NCI-H1694 (cell line): ENCODE data around the gene FOXN3.

Experiments
- DNase-seq: peaks from one replicate; lab custom pipeline; 2025; lab: John Stamatoyannopoulos, UW

The FOXN3 gene, protein sequence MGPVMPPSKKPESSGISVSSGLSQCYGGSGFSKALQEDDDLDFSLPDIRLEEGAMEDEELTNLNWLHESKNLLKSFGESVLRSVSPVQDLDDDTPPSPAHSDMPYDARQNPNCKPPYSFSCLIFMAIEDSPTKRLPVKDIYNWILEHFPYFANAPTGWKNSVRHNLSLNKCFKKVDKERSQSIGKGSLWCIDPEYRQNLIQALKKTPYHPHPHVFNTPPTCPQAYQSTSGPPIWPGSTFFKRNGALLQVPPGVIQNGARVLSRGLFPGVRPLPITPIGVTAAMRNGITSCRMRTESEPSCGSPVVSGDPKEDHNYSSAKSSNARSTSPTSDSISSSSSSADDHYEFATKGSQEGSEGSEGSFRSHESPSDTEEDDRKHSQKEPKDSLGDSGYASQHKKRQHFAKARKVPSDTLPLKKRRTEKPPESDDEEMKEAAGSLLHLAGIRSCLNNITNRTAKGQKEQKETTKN

DNA sequence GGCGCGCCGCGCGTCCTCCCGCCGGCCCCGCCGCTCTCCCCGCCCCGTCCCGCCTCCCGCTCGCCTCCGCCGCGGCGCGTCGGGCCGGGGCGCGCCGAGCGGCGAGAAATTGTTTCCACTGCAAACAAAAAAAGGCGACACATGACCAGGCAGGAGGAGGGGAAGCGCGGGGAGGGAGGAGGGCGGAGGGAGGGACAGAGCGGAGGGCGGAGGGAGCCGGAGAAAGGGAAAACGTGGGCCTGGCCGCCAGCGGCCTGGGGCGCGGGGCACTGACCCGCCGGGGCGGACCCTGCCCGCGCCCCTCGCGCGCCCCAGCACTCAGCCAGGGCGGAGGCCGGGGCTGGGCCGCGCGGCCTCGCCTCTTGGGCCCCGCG, at the start of gene FOXN3:
FOXN3 (minus strand) TSS at position 143 of the 374 bp plus-strand sequence. CDS start 4,757 bp downstream, outside the sequence.
- DNase-seq: peak; percentile 91

DNA sequence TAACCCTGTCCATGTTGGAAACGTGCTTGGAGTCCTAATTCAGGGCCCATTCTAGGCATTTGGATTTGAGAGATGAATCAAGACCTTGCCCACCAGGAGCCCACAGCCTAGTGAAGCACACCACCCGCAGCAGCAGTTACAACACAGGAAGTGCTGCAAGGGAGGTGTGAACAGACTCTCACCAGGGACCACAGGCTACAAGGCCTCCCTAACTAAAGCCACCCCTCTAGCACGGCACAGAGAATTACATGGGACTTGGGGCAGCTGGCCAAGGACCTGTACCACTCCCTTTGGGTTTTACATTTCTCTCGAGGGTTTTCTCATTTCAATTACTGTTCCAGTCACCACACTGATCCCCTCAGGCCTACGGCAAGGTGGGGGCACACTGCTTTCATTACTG, 49.5 kb upstream of the FOXN3 start:
- DNase-seq: no peak

DNA sequence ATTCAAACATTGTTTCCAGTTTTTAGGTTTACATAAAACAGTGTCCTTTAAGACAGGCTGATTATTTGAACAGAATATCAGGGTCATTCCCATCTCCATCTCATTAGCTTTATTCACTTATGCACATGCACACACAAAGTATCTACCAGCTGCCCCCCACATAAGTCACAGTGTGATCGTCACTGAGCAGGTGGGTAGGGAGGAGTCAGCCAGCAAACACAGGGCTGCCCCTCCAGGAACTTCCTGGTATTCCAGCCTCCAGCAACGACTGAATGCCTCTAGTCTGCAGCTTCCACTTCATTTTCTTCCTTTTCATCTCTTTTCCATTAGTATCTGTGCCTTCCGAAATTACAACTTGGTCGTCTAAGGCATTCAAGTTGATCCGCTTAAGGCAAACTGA, 48.8 kb upstream of the FOXN3 start:
- DNase-seq: no peak

DNA sequence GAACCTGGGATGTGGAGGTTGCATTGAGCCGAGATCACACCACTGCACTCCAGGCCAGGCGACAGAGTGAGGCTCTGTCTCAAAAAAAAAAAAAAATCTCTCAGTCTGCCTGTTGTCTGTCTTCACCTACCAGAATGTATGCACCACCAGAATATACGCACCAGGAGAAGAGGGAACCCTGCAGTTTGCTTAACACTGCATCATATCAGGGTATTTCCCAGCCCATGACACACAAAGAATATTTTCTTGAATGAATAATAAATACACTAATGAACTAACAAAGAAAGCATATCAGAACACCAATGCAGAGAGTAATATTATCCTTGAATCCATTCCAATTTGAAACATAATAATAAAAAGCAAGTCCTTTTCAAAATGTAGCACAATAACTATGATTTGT, 44.2 kb upstream of the FOXN3 start:
- DNase-seq: no peak

DNA sequence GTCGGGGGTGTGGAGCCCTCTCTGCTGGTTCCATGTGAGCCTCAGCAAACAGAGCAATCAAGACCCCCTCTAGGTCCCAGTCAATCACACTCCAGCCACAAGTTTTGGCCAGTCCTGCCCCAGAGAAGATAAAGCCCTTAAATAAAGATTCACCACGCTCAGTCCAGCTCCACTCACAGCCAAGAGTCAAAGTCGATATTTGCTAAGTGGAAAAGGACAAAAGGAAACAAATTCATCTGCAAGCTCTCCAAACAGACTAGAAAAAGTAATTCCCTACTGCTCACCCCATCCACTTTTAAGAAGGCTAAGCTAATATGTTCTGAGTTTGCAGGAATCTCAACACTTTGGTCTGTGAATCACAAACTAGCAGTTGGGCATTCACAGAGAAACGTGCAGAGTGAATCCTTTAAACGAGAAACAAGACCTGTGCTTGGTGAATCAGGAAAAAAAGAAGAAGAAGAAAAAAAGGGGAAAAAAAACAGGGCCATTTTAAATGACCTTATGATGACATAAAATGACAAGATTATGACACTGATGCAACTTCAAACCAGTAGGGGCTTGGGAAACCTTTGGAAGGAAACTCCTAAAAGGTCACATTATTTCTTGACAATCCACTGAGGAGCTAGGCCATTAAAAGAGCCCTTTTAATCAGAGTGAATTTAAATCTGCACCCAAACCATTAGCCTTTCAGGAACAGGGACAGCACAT, 41.8 kb upstream of the FOXN3 start:
- no peak for DNase-seq

DNA sequence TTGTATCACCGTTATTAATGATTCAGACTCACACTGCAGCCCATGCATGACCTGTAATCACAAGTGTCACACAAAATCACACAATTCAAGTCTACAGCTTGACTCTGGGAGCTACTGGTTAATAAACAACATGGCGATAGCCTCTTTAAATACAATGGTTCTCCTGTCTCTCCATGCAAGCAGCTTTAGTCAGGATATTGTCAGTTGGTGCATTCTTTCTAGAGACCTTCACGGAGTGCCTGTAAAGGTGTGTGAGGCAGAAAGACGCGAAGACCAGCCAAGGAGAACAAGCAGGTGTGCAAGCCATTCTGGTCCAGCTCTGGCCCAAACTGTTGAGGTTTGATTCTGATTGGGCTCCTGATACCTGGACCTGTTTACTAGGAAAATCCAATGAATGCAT, 40.0 kb upstream of the FOXN3 start:
- no peak for DNase-seq

DNA sequence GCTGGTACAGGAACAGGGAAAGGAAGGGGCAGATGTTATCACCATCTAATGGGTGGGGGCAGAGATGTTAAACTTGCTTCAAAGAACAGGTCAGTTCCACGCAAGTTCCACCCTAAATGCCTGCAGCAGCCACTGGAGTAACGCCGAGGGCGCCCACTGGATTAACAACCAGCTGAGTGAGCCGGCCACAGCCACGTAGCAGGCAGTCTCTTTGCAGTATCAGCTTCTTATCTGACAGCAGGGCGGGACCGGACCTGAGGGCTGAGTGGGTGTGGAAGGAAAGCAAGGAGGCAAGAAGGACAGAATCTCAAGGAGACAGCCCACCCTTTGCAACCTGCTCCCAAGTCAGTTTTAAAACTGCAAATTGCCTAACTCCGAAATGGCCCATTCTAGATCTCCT, 38.4 kb upstream of the FOXN3 start:
- no peak for DNase-seq

DNA sequence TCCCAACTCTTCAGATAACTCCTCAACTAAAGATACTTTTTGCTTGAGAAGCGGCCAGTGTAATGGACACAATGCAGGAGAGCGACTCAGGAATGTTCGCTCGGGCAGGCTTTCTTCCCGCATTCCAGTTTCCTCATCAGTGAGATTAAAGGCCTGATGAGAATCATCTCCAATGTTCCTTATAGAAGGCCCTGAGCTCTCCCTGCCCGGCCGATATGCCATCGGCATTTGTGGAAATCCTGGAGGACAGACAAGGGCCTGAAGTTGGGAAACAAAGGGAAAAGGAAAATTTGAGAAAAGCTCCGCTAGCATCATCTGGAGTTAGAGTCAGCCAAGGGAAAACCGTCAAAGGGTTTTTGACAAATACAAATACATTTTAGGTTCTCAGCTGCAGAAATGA, 38.0 kb upstream of the FOXN3 start:
- no peak for DNase-seq

DNA sequence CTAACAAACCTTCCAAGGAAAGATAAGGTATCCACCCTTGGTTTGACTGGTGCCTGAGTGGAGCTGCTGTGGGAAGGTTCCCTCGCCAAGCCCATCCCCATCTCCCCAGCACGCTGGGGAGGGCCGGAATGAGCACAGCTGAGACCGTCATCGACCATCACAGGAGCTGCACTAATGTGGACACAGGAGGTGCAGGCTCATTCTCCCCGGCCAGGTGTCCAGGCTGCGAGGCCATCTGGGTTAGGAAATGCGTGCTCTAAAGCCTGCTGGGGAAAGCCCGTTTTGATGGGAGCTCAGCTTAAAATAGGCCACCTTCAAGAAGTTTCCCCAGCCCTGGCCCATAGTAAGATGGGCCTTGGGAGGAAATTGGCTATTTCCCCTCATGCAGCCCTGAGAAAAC, 35.2 kb upstream of the FOXN3 start:
- DNase-seq: no peak

DNA sequence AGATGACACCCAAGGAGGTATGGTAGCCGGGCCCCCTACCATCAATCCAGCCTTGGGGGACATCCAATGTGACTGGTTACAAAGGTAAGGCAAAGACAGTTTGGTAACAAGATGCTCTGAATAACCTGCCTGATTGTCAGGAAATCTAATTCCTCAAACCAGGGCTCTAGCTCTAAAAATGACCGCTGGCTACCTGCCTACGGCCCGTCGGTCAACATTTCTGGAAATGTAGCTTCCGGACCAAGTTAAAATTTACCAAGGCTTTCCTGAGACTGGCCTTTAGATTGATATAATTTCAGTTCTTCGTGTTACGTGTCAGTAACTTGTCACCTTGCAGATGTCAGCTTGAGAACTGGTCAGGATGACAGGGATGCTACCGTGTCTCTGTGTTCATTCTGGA, 34.2 kb upstream of the FOXN3 start:
- no peak for DNase-seq

DNA sequence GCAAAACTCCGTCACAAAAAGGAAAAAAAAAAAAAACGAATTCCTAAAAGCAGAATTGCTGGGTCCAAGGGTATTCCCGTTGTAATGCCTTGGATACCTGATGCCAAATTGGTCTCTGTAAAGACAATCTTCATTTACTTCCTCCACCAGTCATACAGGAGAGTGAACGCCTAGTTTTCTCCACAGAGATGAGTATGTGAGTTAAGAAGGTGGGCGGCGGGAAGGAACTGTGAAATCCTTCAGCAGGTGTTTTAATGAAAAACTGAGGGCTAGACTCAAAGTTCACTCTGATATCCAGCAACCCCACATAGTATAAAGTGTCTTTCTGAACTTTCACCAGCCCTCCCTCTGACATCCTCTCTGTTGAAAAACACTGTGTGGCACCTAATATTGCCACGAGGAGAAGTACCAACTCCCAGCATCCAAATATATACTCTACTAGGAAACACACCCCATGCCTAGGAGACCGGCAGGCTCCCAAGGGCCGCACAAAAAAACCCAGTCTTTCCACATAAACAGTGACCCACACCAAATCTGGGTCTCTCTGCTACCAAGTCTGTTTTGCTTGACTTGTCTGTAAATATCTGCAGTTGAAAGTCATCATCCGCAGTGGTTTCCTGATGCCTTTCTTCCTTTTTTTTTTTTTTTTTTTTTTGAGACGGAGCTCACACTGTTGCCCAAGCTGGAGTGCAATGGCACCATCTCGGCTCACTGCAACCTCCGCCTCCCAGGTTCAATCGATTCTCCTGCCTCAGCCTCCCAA, 30.3 kb upstream of the FOXN3 start:
- DNase-seq: no peak

DNA sequence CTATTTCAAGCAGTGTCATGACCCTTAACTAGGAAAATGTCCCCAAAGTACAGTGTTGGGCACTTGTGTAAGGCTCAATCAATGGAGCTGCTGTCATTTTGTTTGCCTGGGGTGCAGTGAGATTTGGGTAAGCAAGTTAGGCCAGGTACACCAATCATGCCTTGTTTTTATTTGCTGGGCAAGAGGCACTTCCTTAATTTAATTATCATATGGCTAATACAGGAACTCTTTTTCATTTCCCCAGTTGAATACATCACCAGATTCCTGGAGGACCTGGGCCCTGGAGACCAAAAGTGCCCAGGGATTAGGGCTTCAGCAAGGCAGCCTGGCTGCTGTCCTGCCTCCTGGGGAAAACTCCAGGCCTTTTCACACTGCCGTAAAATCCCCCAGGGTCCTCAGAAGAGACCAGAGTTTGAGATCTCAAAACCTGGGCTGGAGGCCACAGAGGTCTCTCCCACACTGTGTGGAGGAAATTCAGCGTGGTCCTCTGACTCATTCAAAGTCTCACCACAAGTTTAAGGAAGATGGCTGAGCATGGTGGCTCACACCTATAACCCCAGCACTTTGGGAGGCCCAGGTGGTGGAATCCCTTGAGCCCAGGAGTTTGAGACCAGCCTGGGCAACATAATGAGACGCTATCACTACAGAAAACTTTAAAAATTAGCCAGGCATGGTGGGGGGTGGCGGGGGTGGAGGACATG, 28.4 kb upstream of the FOXN3 start:
- no peak for DNase-seq

DNA sequence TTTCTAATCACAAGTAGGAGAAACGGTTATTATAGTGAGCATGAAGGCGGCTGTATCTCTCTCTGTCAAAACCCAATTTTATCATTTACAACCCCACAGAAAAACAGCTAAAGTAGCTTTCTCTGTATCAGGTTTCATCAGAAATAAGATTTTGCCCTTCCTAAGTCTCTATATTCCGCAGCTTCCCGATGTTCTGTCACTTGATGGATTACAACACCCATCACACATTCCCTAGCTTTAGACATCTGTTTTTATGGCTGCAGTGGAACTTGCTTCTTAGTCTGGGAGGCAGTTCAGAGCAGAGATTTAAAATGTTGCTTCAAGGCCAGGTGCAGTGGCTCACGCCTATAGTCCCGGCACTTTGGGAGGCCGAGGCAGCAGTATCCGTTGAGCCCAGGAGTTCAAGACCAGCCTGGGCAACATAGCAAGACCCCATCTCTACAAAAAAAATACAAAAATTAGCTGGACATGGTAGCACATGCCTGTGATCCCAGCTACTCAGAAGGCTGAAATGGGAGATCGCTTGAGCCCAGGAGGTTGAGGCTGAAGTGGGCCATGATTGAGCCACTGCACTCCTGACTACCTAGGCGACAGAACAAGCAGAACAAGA, 27.6 kb upstream of the FOXN3 start:
- DNase-seq: no peak

DNA sequence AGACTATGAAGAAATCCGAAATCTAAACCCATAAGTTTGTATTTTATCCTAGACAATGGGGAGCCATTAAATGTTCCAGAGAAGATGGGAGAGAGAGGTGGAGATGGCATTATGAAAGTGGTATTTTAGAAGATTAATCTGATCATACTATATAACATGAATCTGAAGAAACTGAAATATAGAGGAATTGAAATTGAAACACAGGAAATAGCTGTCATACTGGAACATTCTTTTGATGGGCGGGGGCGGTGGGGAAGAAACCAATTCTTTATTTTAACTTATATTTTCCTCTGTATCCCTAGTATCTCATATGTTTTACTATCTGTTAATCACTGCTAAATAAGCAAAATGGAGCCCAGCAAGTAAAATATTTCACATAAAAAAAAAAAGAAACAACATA, 27.0 kb upstream of the FOXN3 start:
- DNase-seq: no peak

DNA sequence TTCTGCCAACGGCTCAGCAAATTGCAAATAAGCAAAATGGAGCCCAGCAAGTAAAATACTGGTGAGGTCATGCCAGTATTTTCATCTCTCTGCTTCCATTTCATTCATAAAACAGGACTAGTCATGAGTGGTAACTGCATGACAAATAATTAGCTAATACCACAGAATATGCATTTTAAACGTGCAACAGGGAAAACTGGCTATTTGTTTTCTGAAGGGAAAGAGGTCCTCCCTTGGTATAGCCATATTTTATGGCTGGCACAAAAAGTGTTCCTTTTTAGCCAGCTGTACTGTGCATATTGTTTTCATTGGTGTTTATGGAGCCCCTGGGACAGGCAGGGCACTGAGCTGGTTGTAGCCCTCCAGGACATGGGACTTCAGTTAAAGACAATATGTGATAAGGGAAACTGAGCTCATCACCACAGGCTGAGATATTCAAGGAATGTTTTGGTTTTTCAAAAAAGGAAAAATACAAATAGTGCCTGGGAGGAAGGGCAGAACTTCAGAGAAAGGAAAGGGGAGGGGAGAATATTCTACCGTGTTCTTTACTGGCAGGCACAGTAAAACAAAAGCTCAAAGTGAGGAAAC, 26.1 kb upstream of the FOXN3 start:
- DNase-seq: no peak

DNA sequence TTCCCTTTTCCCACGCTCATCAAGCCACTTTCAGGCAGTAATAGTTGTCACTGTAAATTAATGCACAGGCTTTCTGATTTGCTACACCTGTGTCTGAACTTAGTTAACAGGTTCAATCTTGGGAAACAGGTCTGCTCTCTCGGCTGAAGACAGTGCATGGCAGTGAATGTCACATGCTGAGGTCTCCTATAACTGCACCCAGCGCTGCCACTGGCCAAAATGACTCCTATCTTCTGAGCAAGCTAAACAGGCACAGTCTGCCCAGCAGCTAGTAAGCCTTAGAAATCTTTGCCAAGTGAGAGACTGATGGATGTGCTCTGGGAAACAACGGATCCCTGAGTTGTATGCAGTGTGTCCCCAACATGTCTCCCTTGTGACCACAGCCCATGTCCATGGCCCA, 25.2 kb upstream of the FOXN3 start:
- DNase-seq: no peak

DNA sequence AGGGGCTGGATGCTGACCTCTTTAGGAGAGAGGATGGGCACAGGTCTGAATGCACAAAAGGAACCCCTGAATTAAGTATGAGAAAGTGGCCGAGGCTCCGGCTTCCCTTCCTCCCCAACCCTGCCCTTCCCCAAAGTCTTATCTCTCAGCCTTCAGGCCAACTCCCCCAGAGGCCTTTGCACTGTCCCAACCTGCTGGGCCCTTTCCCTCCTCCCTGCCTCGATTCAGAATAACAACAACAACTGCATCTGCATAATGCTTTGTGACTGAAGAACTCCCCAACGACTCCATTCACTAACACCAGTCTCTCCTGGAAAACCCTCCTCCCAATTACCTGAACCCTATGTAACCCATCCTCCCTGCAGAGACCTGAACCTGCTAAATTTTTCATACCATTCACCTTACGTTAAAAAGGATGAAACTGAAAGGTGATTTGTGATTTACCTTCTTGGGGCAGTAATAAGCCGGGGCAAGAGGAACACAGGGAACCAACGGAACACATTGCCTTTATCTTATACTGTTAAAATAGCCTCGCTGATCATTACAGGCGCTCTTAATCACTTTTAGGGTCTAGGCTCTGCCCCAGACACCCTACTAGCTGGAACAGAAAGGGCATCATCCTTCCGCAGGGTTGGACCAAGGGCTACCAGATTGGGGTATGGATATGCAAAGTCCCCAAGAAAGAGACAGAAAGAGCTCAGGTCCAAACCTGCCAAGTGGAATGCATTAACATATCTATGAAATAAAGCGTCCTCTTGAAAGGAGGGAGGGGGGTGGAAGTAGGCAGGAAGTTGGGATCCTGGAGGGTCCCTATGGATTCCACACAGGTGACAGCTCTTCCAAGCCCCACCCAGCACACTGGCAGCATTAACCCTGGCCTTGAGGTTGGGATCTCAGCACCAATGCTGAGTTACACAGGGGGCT, 24.2 kb upstream of the FOXN3 start:
- no peak for DNase-seq

DNA sequence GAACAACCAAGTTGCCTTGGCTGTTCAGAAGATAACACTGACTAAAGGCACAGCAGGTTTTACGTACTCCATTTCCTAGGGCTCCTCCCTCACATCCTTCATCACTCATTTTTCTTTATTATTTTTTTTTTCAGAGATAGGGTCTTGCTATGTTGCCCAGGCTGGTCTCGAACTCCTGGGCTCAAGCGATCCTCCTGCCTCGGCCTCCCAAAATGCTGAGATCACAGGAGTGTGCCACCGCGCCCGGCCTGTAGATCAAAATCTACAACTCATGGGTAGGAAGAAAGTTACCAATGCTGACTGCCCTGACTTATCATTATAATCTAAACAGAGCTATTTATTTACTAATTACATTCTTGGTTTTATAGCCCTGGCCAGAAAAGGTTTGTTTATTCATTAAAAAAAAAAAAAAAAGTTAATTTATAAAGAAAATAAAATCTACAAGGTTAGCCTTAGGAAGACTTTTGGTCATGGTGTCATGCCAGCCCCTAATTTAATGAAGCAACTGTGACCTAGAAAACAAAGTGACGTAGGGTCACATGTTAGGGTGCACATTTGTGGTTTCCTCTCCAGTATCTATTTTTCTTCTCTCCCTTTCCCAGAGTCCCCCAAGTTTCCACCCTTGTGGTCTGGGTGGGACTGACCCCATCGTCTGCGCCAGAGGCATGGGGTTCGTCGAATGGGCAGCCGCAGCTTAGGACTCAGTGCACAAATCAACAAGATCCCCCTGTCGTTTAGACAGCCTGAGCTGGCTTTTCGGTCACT, 19.0 kb upstream of the FOXN3 start:
- no peak for DNase-seq

DNA sequence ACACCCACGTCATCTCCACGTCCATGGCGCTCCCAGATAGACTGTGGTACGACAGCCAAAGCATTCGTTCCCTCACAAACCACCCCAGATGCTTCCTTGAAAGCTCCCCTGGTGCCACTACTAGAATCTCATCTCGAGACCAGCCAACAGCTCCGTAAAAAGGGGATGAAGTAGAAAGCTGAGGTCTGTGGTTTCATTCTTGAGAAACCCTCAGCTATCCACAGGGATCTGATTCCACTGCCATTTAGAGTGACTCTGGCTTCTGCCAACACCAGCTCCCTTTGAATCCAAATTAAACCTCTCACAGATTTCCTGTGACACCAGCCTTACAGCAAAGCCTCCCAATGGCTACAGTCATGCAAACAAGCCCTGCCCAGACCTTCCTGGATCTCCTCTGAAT, 18.5 kb upstream of the FOXN3 start:
- no peak for DNase-seq

DNA sequence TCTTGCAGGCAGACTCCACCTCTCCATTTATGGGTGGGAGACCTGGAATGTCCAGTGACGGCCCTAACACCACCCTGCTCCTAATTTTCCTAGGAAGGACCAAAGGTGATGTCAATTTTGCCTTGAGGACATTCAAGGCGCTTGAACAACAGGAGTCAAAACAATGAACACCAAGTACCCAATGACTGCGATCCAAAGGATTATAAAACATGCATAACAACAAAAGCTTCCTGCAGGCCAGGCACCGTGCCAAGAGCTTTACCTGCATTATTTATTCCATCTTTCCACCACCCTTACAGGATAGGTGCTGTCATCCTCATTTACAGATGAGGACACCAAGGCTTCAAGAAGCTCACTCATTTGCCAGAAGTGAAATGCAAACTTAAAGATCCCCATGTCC, 15.2 kb upstream of the FOXN3 start:
- DNase-seq: no peak
